H9 (cell line): ENCODE results near the gene TNKS2. TPM values are rescaled to one million over a fixed set of nuclear protein-coding genes. Genes with fewer than 3 reads are reported as not detected.

Experiments
- DNase-seq: peaks from one replicate; pipeline ENCODE4 v3.0.0-alpha.2; 2017
- H2AFZ ChIP-seq: one replicate; pipeline ENCODE4 v1.6.1; 2013; ENCODE audit warnings: mild to moderate bottlenecking, low read length, control low read depth, moderate library complexity
- H2AK5ac ChIP-seq: 2 replicates; pipeline ENCODE4 v1.6.1; 2013; ENCODE audit warnings: low read length, control low read depth, mixed read lengths; ENCODE audit not compliant: insufficient read length
- H2BK120ac ChIP-seq: one replicate; pipeline ENCODE4 v1.6.1; 2013; ENCODE audit warnings: low read depth, mild to moderate bottlenecking, low read length, control low read depth, inconsistent platforms; ENCODE audit not compliant: poor library complexity, severe bottlenecking
- H2BK12ac ChIP-seq: 2 replicates; pipeline ENCODE4 v1.6.1; 2013; ENCODE audit warnings: low read length, control low read depth, mixed read lengths, low read depth; ENCODE audit not compliant: insufficient read length
- H2BK15ac ChIP-seq: 2 replicates; pipeline ENCODE4 v1.6.1; 2013; ENCODE audit warnings: low read depth, low read length, control low read depth
- H2BK20ac ChIP-seq: one replicate; pipeline ENCODE4 v1.6.1; 2013; ENCODE audit warnings: low read depth, mild to moderate bottlenecking, low read length, control low read depth, inconsistent platforms; ENCODE audit not compliant: poor library complexity, severe bottlenecking
- H2BK5ac ChIP-seq: 2 replicates; pipeline ENCODE4 v1.6.1; 2013; ENCODE audit warnings: low read length, control low read depth, mixed read lengths; ENCODE audit not compliant: insufficient read length
- H3K14ac ChIP-seq: 2 replicates; pipeline ENCODE4 v1.6.1; 2013; ENCODE audit warnings: low read length, control low read depth; ENCODE audit not compliant: insufficient read depth
- H3K18ac ChIP-seq: 2 replicates; pipeline ENCODE4 v1.6.1; 2013; ENCODE audit warnings: low read depth, mild to moderate bottlenecking, mixed read lengths, low read length, control low read depth; ENCODE audit not compliant: insufficient read length
- H3K23ac ChIP-seq: 2 replicates; pipeline ENCODE4 v1.6.1; 2013; ENCODE audit warnings: low read length, control low read depth, mixed read lengths, low read depth; ENCODE audit not compliant: insufficient read length
- H3K23me2 ChIP-seq: 2 replicates; pipeline ENCODE4 v1.6.1; 2013; ENCODE audit warnings: low read depth, mild to moderate bottlenecking, mixed read lengths, low read length, control low read depth; ENCODE audit not compliant: insufficient read length, poor library complexity, severe bottlenecking
- H3K27ac ChIP-seq: 2 replicates; pipeline ENCODE4 v1.5.1; 2013; ENCODE audit warnings: low read length, control low read depth, mixed read lengths, low read depth; ENCODE audit not compliant: insufficient read length
- H3K27me3 ChIP-seq: 2 replicates; pipeline ENCODE4 v1.6.1; 2013; ENCODE audit warnings: low read length, control low read depth, inconsistent platforms; ENCODE audit not compliant: insufficient read depth
- H3K4ac ChIP-seq: 2 replicates; pipeline ENCODE4 v1.6.1; 2013; ENCODE audit warnings: low read depth, mild to moderate bottlenecking, control low read depth, inconsistent platforms, low read length, moderate library complexity
- H3K4me1 ChIP-seq: 2 replicates; pipeline ENCODE4 v1.6.1; 2013; ENCODE audit warnings: low read length, control low read depth, inconsistent platforms; ENCODE audit not compliant: insufficient read depth
- H3K4me2 ChIP-seq: 2 replicates; pipeline ENCODE4 v1.6.1; 2013; ENCODE audit warnings: low read length, control low read depth, mixed read lengths; ENCODE audit not compliant: insufficient read length, insufficient read depth
- H3K56ac ChIP-seq: 2 replicates; pipeline ENCODE4 v1.6.1; 2013; ENCODE audit warnings: low read depth, mild to moderate bottlenecking, mixed read lengths, low read length, control low read depth; ENCODE audit not compliant: insufficient read length
- H3K79me1 ChIP-seq: 2 replicates; pipeline ENCODE4 v1.6.1; 2013; ENCODE audit warnings: low read depth, mild to moderate bottlenecking, moderate library complexity, low read length, control low read depth, inconsistent platforms; ENCODE audit not compliant: insufficient read depth, poor library complexity, severe bottlenecking
- H3K79me2 ChIP-seq: 2 replicates; pipeline ENCODE4 v1.6.1; 2013; ENCODE audit warnings: low read length, control low read depth, inconsistent platforms; ENCODE audit not compliant: insufficient read depth
- H3K9ac ChIP-seq: 2 replicates; pipeline ENCODE4 v1.6.1; 2013; ENCODE audit warnings: low read length, control low read depth, mixed read lengths; ENCODE audit not compliant: insufficient read length; ENCODE audit errors: extremely low read depth
- H3K9me3 ChIP-seq: one replicate; pipeline ENCODE4 v1.6.1; 2013; ENCODE audit warnings: low read depth, low read length, inconsistent platforms; ENCODE audit not compliant: control insufficient read depth
- H3T11ph ChIP-seq: one replicate; pipeline ENCODE4 v1.6.1; 2013; ENCODE audit warnings: mild to moderate bottlenecking, low read length, control low read depth, inconsistent platforms
- H4K20me1 ChIP-seq: one replicate; pipeline ENCODE4 v1.6.1; 2013; ENCODE audit not compliant: control insufficient read depth, insufficient read length, insufficient read depth
- H4K5ac ChIP-seq: 2 replicates; pipeline ENCODE4 v1.6.1; 2013; ENCODE audit warnings: low read depth, mild to moderate bottlenecking, mixed read lengths, low read length, control low read depth; ENCODE audit not compliant: insufficient read length
- H4K8ac ChIP-seq: replicated peaks from 2 replicates; pipeline ENCODE4 v1.6.1; 2013; ENCODE audit warnings: low read length, control low read depth, mixed read lengths, low read depth; ENCODE audit not compliant: insufficient read length
- H4K91ac ChIP-seq: 2 replicates; pipeline ENCODE4 v1.6.1; 2013; ENCODE audit warnings: low read depth, mild to moderate bottlenecking, moderate library complexity, mixed read lengths, low read length, control low read depth; ENCODE audit not compliant: insufficient read length
- H3K27ac Mint-ChIP-seq, 3 experiments: 2 replicates in 2 of 3; 3 replicates in 1 of 3; pipeline ENCODE4 v1.8.0; 2020 to 2021; ENCODE audit warnings: mixed read lengths in 3 of 3, mild to moderate bottlenecking in 1 of 3, moderate library complexity in 1 of 3
- H3K27me3 Mint-ChIP-seq: 2 replicates; pipeline ENCODE4 v1.8.0; 2021; ENCODE audit warnings: low read depth, mild to moderate bottlenecking, moderate library complexity, mixed read lengths
- H3K36me3 Mint-ChIP-seq, 3 experiments: 2 replicates in 2 of 3; 3 replicates in 1 of 3; pipeline ENCODE4 v1.8.0; 2020 to 2021; ENCODE audit warnings: low read depth in 3 of 3, mixed read lengths in 3 of 3; ENCODE audit not compliant: insufficient read depth in 1 of 3
- H3K4me1 Mint-ChIP-seq, 2 experiments: 2 replicates each; pipeline ENCODE4 v1.8.0; 2020; ENCODE audit warnings: mixed read lengths in 2 of 2
- H3K4me3 Mint-ChIP-seq, 2 experiments: 2 replicates in 1 of 2; 3 replicates in 1 of 2; pipeline ENCODE4 v1.8.0; 2020 to 2021; ENCODE audit warnings: mild to moderate bottlenecking in 2 of 2, mixed read lengths in 2 of 2, moderate library complexity in 1 of 2
- H3K9me3 Mint-ChIP-seq, 2 experiments: 2 replicates in 1 of 2; 3 replicates in 1 of 2; pipeline ENCODE4 v1.8.0; 2020; ENCODE audit warnings: mild to moderate bottlenecking in 2 of 2, mixed read lengths in 2 of 2, moderate library complexity in 1 of 2
- WGBS: extraction: QIAGEN DNeasy Blood & Tissue Kit; methylation state at CpG from one replicate; pipeline ENCODE4 v1.1.7; 2013; ENCODE audit warnings: missing lambda C conversion rate, low lambda C conversion rate, mixed read lengths; ENCODE audit not compliant: insufficient read length; ENCODE audit errors: extremely low coverage; 5-methylcytosine and 5-hydroxymethylcytosine counted together
- total RNA-seq: library from RNA; stranded (reverse); gene quantifications from 2 replicates; pipeline ENCODE4 v1.2.1, GENCODE V29; 2021
- TF ChIP-seq, protein P1 (sequence below): fragments of 200-600 bp; sonication (generic); conservative IDR thresholded peaks from 3 replicates; pipeline ENCODE4 v1.8.0; 2021; ENCODE audit warnings: antibody characterized with exemption, mild to moderate bottlenecking

The TNKS2 gene
- total RNA-seq, 1 experiment from 2014 or later: 58.9 TPM

DNA sequence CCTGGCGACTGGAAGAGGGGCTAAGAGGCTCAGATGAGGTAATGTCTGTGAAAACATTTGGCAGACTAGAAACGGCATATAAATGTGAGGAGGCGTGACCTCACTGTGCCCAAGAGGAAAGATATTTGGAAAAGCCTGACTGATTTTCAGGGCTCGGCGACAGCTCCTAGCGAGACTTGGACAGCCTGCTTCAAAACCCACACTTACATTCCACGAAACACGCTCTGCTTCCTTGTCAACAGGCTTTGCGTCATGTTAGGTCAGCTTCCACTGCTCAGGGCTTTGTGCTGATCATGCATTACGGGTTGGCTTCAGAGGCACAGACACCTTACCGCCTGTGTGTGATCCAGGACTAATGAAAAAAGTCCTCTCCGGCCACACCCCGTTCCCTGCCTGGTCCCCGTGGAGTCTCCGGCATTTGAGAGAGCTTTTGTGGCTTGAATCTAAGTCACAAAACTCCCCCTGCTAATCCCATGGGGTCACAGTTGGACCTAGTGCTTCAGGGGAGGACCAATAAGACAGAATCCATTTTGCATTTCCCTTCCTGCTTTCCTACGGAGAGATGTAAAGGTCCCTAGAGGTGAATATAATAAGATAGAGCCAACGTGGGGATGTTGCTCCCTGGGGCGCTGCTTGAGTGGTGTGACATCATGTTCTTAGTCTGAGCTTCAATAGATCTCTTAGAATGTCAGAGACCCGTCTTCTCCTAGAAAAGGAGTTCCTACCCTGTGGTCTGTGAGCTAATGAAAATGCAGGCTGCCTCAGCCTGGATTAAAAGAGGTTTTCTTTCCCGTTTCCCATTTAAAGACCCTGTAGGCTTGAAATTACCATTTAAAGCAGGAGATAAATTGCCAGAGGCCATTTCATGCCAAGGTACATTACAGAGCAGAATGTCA is 85.6 kb downstream of the TNKS2 start:
- no peak overlapping the region for H2BK12ac ChIP-seq
- H3K14ac ChIP-seq: peak overlapping the region; percentile 33; the same call in 1 of the 2 replicates
- peak overlapping the region; percentile 80 for H3K18ac ChIP-seq
- peaks cover 20% of the 10 kb centered on the region for H3K4me1 ChIP-seq
- peak overlapping the region; percentile 35 for H3K4me2 ChIP-seq
- Mint-ChIP-seq H3K36me3 (peaks cover 4 to 14% (median 6%) of the 10 kb centered on the region in 3 experiments; a peak in 6 of 7 replicates), H3K27ac (peak overlapping the region; percentile 94 to 98 (median 97)), H3K9me3 (peaks cover 2 to 3% of the 10 kb centered on the region in 2 experiments; a peak in 3 of 5 replicates), H3K4me1 (peaks cover 67 to 72% of the 10 kb centered on the region in 2 experiments), H3K27me3 (no peaks in the 10 kb centered on the region), H3K4me3 (peak overlapping the region; percentile 24 to 70)
- no peak overlapping the region for H3K9ac ChIP-seq
- no peak overlapping the region for H2BK20ac ChIP-seq
- H4K5ac ChIP-seq: no peak overlapping the region
- no peak overlapping the region for H3T11ph ChIP-seq
- H3K23ac ChIP-seq: no peak overlapping the region
- no peaks in the 10 kb centered on the region for H3K23me2 ChIP-seq
- WGBS: no CpG with 5 or more reads among the region's 20 CpGs
- no peaks in the 10 kb centered on the region for H3K9me3 ChIP-seq
- H2AFZ ChIP-seq: no peak overlapping the region
- H3K4ac ChIP-seq: no peak overlapping the region
- H4K91ac ChIP-seq: no peak overlapping the region
- H2AK5ac ChIP-seq: no peak overlapping the region
- H3K27ac ChIP-seq: peak overlapping the region; percentile 55
- H4K8ac ChIP-seq: no peak overlapping the region
- no peaks in the 10 kb centered on the region for H3K79me1 ChIP-seq
- no peak overlapping the region for H2BK5ac ChIP-seq
- TF ChIP-seq, protein P1, sequence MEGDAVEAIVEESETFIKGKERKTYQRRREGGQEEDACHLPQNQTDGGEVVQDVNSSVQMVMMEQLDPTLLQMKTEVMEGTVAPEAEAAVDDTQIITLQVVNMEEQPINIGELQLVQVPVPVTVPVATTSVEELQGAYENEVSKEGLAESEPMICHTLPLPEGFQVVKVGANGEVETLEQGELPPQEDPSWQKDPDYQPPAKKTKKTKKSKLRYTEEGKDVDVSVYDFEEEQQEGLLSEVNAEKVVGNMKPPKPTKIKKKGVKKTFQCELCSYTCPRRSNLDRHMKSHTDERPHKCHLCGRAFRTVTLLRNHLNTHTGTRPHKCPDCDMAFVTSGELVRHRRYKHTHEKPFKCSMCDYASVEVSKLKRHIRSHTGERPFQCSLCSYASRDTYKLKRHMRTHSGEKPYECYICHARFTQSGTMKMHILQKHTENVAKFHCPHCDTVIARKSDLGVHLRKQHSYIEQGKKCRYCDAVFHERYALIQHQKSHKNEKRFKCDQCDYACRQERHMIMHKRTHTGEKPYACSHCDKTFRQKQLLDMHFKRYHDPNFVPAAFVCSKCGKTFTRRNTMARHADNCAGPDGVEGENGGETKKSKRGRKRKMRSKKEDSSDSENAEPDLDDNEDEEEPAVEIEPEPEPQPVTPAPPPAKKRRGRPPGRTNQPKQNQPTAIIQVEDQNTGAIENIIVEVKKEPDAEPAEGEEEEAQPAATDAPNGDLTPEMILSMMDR: no peak
- peak; percentile 61 for DNase-seq
- H3K79me2 ChIP-seq: no peaks in the 10 kb centered on the region
- no peak overlapping the region for H2BK15ac ChIP-seq
- H3K56ac ChIP-seq: no peak overlapping the region
- H4K20me1 ChIP-seq: no peaks in the 10 kb centered on the region
- H2BK120ac ChIP-seq: no peak overlapping the region
- H3K27me3 ChIP-seq: no peaks in the 10 kb centered on the region
